Ovary (tissue), 9 donors: Measurements from ENCODE around the gene HOXD11. TPM values are rescaled to one million over a fixed set of nuclear protein-coding genes. Genes with fewer than 3 reads are reported as not detected.

Source experiments
- DNase-seq, 5 donors: peaks; one replicate each; pipeline ENCODE4 v3.0.0-alpha.2; 2019 to 2020
- H3K27ac ChIP-seq, 2 donors: fragments of 200-600 bp; one replicate each; pipeline versions ENCODE4 v1.5.1 to v1.8.0; 2019 to 2022
- H3K27me3 ChIP-seq: fragments of 200-600 bp; one replicate; pipeline ENCODE4 v1.8.0; 2022
- H3K36me3 ChIP-seq: fragments of 200-600 bp; sonication (generic); one replicate; pipeline ENCODE4 v1.5.1; 2019
- H3K4me1 ChIP-seq: one replicate; pipeline ENCODE4 v1.8.1; 2013; ENCODE audit warnings: mild to moderate bottlenecking, moderate library complexity; ENCODE audit not compliant: insufficient read depth
- H3K4me3 ChIP-seq: fragments of 200-600 bp; sonication (generic); one replicate; pipeline ENCODE4 v1.5.1; 2017
- H3K9me3 ChIP-seq, 2 donors: fragments of 200-600 bp in 1 of 2; sonication (generic) in 1 of 2; one replicate each; pipeline versions ENCODE4 v1.5.1 to v1.8.1; 2013 to 2019; ENCODE audit warnings: mild to moderate bottlenecking in 1 of 2, moderate library complexity in 1 of 2
- CTCF ChIP-seq, 3 donors: fragments of 450-650 bp in 2 of 3; fragments of 200-600 bp in 1 of 3; IDR thresholded peaks; one replicate each; pipeline versions ENCODE4 v1.5.1 to v1.8.0; 2016 to 2022; ENCODE audit warnings: antibody characterized with exemption in 3 of 3, mild to moderate bottlenecking in 1 of 3
- EP300 ChIP-seq: sonication (generic); formaldehyde crosslinking; IDR thresholded peaks from one replicate; pipeline ENCODE4 v1.6.1; 2017; ENCODE audit warnings: antibody characterized with exemption
- POLR2A ChIP-seq: fragments of 450-650 bp; IDR thresholded peaks from one replicate; pipeline ENCODE4 v1.6.1; 2017; ENCODE audit warnings: antibody characterized with exemption, mild to moderate bottlenecking, moderate library complexity
- WGBS, 3 donors: extraction: QIAGEN DNeasy Blood & Tissue Kit in 1 of 3; methylation state at CpG; one replicate each; pipeline versions ENCODE4 v1.1.5 to v1.1.7; 2013 to 2017; 5-methylcytosine and 5-hydroxymethylcytosine counted together
- intact Hi-C, 4 donors: fragments of 100-400 bp; cut with DNase I; formaldehyde crosslinking; loops; one replicate each; pipeline versions ENCODE4 v1.11.0 to v1.15.1; 2022 to 2023
- polyA plus RNA-seq, 2 donors: library from polyadenylated mRNA; stranded (reverse); fragments of 200-250 nt in 1 of 2; fragments of 350-450 nt in 1 of 2; fragmentation: Illumina TruSeq in 1 of 2; extraction: RNeasy Lipid Tissue Mini Kit (QIAGEN cat#74804) in 1 of 2; gene quantifications; one replicate each; pipeline ENCODE4 v1.2.3, GENCODE V29; 2013 to 2014
- total RNA-seq, 7 donors: library from RNA; depleted of rRNA in 2 of 7; stranded (reverse); fragments of >200 nt in 2 of 7; fragmentation: NEBNext Ultra II Directional in 3 of 7; extraction: Animal tissue kit (Norgen Biotek cat#: 25700) in 3 of 7; gene quantifications; one replicate each; pipeline versions ENCODE4 v1.1.0 to v1.2.4, GENCODE V29; 2016 to 2023
- donor health status: DM: no; HTN: no; CAD: no; lungs with moderate emphysema.
- donor health status: DM: no; HTN: no; CAD: no.
- donor health status: Bipolar disorder and iron deficiency.
- donor health status: DM: yes; HTN: yes; CAD: no.
- donor health status: DM: no; HTN: no; CAD: no.
- donor health status: DM: yes; HTN: yes; CAD: no.

HOXD11 gene
- total and polyA plus RNA-seq, 9 donors, result 0.07 to 1.3 (median 0.61) TPM; not detected in 4

GRCh38 chr2:176085861-176086771, 21.0 kb upstream of the HOXD11 start:
- intact Hi-C loops, result loop anchor here in 1 of 4 donors (10.0 kb wide), 1 partner anchor 401 kb away; no protein-coding TSS in a partner anchor
- Histone ChIP-seq H3K36me3 (no peaks in the 10 kb centered on the region), H3K27me3 (peaks cover 7% of the 10 kb centered on the region), H3K9me3 (no peaks in the 10 kb centered on the region), H3K27ac (no peak overlapping the region), H3K4me1 (peaks cover 4% of the 10 kb centered on the region), H3K4me3 (no peak overlapping the region)
- DNase-seq, result no peak
- TF ChIP-seq POLR2A, result no peak
- WGBS, 3 donors, result 3 to 5% (median 3%) methylated on average over 40 to 46 of the region's 46 CpGs

DNA sequence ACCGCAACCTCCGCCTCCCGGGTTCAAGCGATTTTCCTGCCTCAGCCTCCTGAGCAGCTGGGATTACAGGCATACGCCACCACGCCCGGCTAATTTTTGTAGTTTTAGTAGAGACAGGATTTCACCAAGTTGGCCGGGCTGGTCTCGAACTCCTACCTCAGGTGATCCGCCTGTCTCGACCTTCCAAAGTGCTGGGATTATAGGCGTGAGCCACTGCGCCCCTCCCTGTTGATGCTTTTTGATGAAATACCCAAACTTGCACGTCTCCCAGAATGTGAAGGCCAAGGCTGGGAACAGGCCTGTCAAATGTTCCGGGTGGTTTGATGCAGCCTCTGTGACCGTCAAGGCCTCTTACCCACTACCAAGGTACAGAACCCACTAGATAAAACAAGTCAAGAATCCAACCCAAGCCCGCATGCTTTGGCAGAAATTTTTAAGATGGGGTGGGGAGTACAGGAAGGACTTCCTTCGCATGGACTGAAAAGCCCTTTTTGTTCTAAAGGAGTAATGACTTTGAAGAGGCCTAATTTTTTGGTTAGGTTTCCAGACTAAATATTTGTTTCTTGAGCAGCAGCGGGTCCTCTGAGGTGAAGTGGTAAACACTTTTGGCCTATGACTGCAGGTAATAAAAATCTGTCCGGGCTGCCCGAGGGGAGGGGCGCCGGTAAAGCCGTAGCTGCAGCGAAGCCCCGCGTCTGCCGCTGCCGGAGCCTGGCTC, 19.6 kb upstream of the HOXD11 start:
- TF ChIP-seq EP300 (no peak), POLR2A (no peak), CTCF (IDR thresholded peaks at IDR 0.05) (no peak)

GRCh38 chr2:176088048-176088936, 18.8 kb upstream of the HOXD11 start:
- Histone ChIP-seq H3K27ac (no peak overlapping the region), H3K9me3 (no peaks in the 10 kb centered on the region), H3K4me3 (no peak overlapping the region), H3K27me3 (peaks cover 7% of the 10 kb centered on the region), H3K4me1 (peaks cover 6% of the 10 kb centered on the region), H3K36me3 (no peaks in the 10 kb centered on the region)
- DNase-seq, result peak in 3 of 5 donors; percentile 41 to 65 (median 51)
- TF ChIP-seq CTCF (IDR thresholded peaks at IDR 0.05) (peak in 1 of 3 donors; percentile 44), EP300 (no peak), POLR2A (no peak)
- 4 to 7% (median 4%) methylated on average over 46 to 49 of the region's 49 CpGs for WGBS, 3 donors
- intact Hi-C loops, result loop anchor here in 1 of 4 donors (10.0 kb wide), 1 partner anchor 403 kb away; no protein-coding TSS in a partner anchor

More for the DNA sequence above, 19.6 kb upstream of the HOXD11 start:
- Histone ChIP-seq H3K9me3 (no peaks in the 10 kb centered on the region), H3K27me3 (peaks cover 5% of the 10 kb centered on the region), H3K4me3 (no peak overlapping the region), H3K27ac (no peak overlapping the region), H3K4me1 (peaks cover 4% of the 10 kb centered on the region), H3K36me3 (no peaks in the 10 kb centered on the region)
- no peak for DNase-seq
- 43 to 45% (median 43%) methylated on average over 29 of the region's 29 CpGs for WGBS, 3 donors
- intact Hi-C loops, result loop anchor here in 1 of 4 donors (10.0 kb wide), 1 partner anchor 403 kb away; no protein-coding TSS in a partner anchor

GRCh38 chr2:176088937-176089842, 17.9 kb upstream of the HOXD11 start:
- peaks cover 7% of the 10 kb centered on the region for H3K4me1 ChIP-seq
- H3K27ac ChIP-seq, result no peak overlapping the region
- intact Hi-C loops, result loop anchor here in 1 of 4 donors (10.0 kb wide), 1 partner anchor 404 kb away; no protein-coding TSS in a partner anchor
- DNase-seq, result no peak
- 8 to 14% (median 8%) methylated on average over 6 of the region's 6 CpGs for WGBS, 3 donors
- H3K36me3 ChIP-seq, result no peaks in the 10 kb centered on the region
- H3K4me3 ChIP-seq, result no peak overlapping the region
- TF ChIP-seq EP300 (no peak), POLR2A (no peak), CTCF (IDR thresholded peaks at IDR 0.05) (no peak)
- H3K9me3 ChIP-seq, result no peaks in the 10 kb centered on the region
- H3K27me3 ChIP-seq, result peaks cover 12% of the 10 kb centered on the region
